ENCODE results near the gene ASCC3.

ASCC3 gene

GRCh38 chr6:100614933-100615332 lies 266.2 kb downstream of the ASCC3 start:
- H3K4me3 ChIP-seq (ENCODE audit: low read depth, low read length) = no peak overlapping the region
- no peak for DNase-seq (ENCODE audit: low read depth)
- TF ChIP-seq CTCF (IDR thresholded peaks at IDR 0.05; ENCODE audit: insufficient read depth, low read depth, low read length, missing control alignments) = no peak

GRCh38 chr6:100614386-100614785 lies 266.7 kb downstream of the ASCC3 start:
- TF ChIP-seq CTCF (IDR thresholded peaks at IDR 0.05; ENCODE audit: insufficient read depth, low read depth, low read length, missing control alignments) = no peak
- no peak overlapping the region for H3K4me3 ChIP-seq (ENCODE audit: low read depth, low read length)
- DNase-seq (ENCODE audit: low read depth) = no peak

GRCh38 chr6:100613656-100614055 lies 267.5 kb downstream of the ASCC3 start:
- TF ChIP-seq CTCF (IDR thresholded peaks at IDR 0.05; ENCODE audit: insufficient read depth, low read depth, low read length, missing control alignments) = no peak
- H3K4me3 ChIP-seq (ENCODE audit: low read depth, low read length) = no peak overlapping the region
- no peak for DNase-seq (ENCODE audit: low read depth)

GRCh38 chr6:100612094-100612493 lies 269.0 kb downstream of the ASCC3 start:
- no peak overlapping the region for H3K4me3 ChIP-seq (ENCODE audit: low read depth, low read length)
- no peak for DNase-seq (ENCODE audit: low read depth)
- TF ChIP-seq CTCF (IDR thresholded peaks at IDR 0.05; ENCODE audit: insufficient read depth, low read depth, low read length, missing control alignments) = no peak

- DNase-seq (ENCODE audit: low read depth) = no peak
- TF ChIP-seq CTCF (IDR thresholded peaks at IDR 0.05; ENCODE audit: insufficient read depth, low read depth, low read length, missing control alignments) = no peak
- H3K4me3 ChIP-seq (ENCODE audit: low read depth, low read length) = no peak overlapping the region
Measured at GRCh38 chr6:100599088-100599770, 281.9 kb downstream of the ASCC3 start.

GRCh38 chr6:100595456-100595855 lies 285.7 kb downstream of the ASCC3 start:
- TF ChIP-seq CTCF (IDR thresholded peaks at IDR 0.05; ENCODE audit: insufficient read depth, low read depth, low read length, missing control alignments) = no peak
- DNase-seq (ENCODE audit: low read depth) = no peak
- no peak overlapping the region for H3K4me3 ChIP-seq (ENCODE audit: low read depth, low read length)

GRCh38 chr6:100593522-100593921 lies 287.6 kb downstream of the ASCC3 start:
- no peak for TF ChIP-seq CTCF (IDR thresholded peaks at IDR 0.05; ENCODE audit: insufficient read depth, low read depth, low read length, missing control alignments)
- DNase-seq (ENCODE audit: low read depth) = no peak
- no peak overlapping the region for H3K4me3 ChIP-seq (ENCODE audit: low read depth, low read length)
